D721Med (cell line): ENCODE data around the gene SSTR5.

ENCODE experiments used
- DNase-seq: peaks from one replicate; pipeline ENCODE4 v3.0.0; 2011; ENCODE audit warnings: low spot score; ENCODE audit not compliant: insufficient read length
- FAIRE-seq: peaks from 2 replicates; lab custom pipeline; 2011; peaks lifted over from hg19 to GRCh38; lab: Jason Lieb, UNC
- CTCF ChIP-seq: IDR thresholded peaks from 2 replicates; pipeline ENCODE4 v1.5.1; 2012; ENCODE audit warnings: mild to moderate bottlenecking, control low read depth; ENCODE audit not compliant: insufficient read depth; ENCODE audit errors: missing control alignments

The SSTR5 gene

GRCh38 chr16:1028524-1029258 is 43.9 kb upstream of the SSTR5 start:
- FAIRE-seq: no peak

GRCh38 chr16:1029259-1029545 is 43.3 kb upstream of the SSTR5 start:
- FAIRE-seq (no peak), DNase-seq (no peak)
- TF ChIP-seq CTCF: no peak

More at GRCh38 chr16:1028524-1029258, 43.9 kb upstream of the SSTR5 start:
- TF ChIP-seq CTCF: no peak
- no peak for DNase-seq

- DNase-seq (no peak), FAIRE-seq (no peak)
- no peak for TF ChIP-seq CTCF
Observed at GRCh38 chr16:1030473-1030901, 42.1 kb upstream of the SSTR5 start.

- DNase-seq (no peak), FAIRE-seq (no peak)
- no peak for TF ChIP-seq CTCF
Observed at GRCh38 chr16:1031666-1032065, 40.9 kb upstream of the SSTR5 start.

- no peak for FAIRE-seq
- no peak for DNase-seq
- TF ChIP-seq CTCF: no peak
Observed at GRCh38 chr16:1032607-1033006, 39.9 kb upstream of the SSTR5 start.

- FAIRE-seq (no peak), DNase-seq (no peak)
- no peak for TF ChIP-seq CTCF
Observed at GRCh38 chr16:1033128-1033679, 39.3 kb upstream of the SSTR5 start.
